Calu3 (cell line): ENCODE measurements around the gene WNT7B. TPM values are rescaled to one million over a fixed set of nuclear protein-coding genes. Genes with fewer than 3 reads are reported as not detected.

ENCODE experiments used
- BruUV-seq: library from RNA; stranded (reverse); fragments of 400-500 nt; replicated peaks from 2 replicates; lab custom pipeline; 2021; lab: Mats Ljungman, UMichigan
- CTCF ChIA-PET: fragments of 300-600 bp; sonication (Branson Sonifier 250); formaldehyde crosslinking; loops from one replicate; lab custom pipeline; 2022; ENCODE audit warnings: antibody characterized with exemption; lab: Charles Lee
- DNase-seq: peaks from one replicate; pipeline ENCODE4 v3.0.0; 2022
- H3K27ac Mint-ChIP-seq: one replicate; pipeline ENCODE4 v1.8.0; 2022; ENCODE audit warnings: mixed read lengths; ENCODE audit not compliant: unreplicated experiment
- H3K27me3 Mint-ChIP-seq: one replicate; pipeline ENCODE4 v1.8.0; 2022; ENCODE audit warnings: mixed read lengths; ENCODE audit not compliant: unreplicated experiment
- H3K36me3 Mint-ChIP-seq: one replicate; pipeline ENCODE4 v1.8.0; 2022; ENCODE audit warnings: mild to moderate bottlenecking, moderate library complexity, mixed read lengths; ENCODE audit not compliant: insufficient read depth, unreplicated experiment
- H3K4me1 Mint-ChIP-seq: one replicate; pipeline ENCODE4 v1.8.0; 2022; ENCODE audit warnings: mild to moderate bottlenecking, low read depth, mixed read lengths; ENCODE audit not compliant: unreplicated experiment
- H3K4me3 Mint-ChIP-seq: one replicate; pipeline ENCODE4 v1.8.0; 2022; ENCODE audit warnings: mild to moderate bottlenecking, low read depth, moderate library complexity, mixed read lengths; ENCODE audit not compliant: unreplicated experiment
- H3K9me3 Mint-ChIP-seq: one replicate; pipeline ENCODE4 v1.8.0; 2022; ENCODE audit warnings: low read depth, mixed read lengths; ENCODE audit not compliant: unreplicated experiment
- CTCF ChIP-seq: fragments of 200-600 bp; IDR thresholded peaks from one replicate; pipeline ENCODE4 v1.8.0; 2022; ENCODE audit warnings: antibody characterized with exemption; ENCODE audit not compliant: unreplicated experiment
- intact Hi-C: fragments of 100-400 bp; cut with micrococcal nuclease; formaldehyde crosslinking; loops from one replicate; pipeline ENCODE4 v1.10.0; 2022; ENCODE audit not compliant: unreplicated experiment
- total RNA-seq: library from RNA; stranded (reverse); gene quantifications from 2 replicates; pipeline ENCODE4 v1.2.3, GENCODE V29; 2022

Gene WNT7B
- total RNA-seq, 1 experiment from 2014 or later = 100.0 TPM

GRCh38 chr22:45879552-45879949 lies 97.4 kb downstream of the WNT7B start:
- CTCF ChIA-PET = no interaction called here
- H3K36me3 Mint-ChIP-seq = peaks cover 4% of the 10 kb centered on the region
- no peaks in the 10 kb centered on the region for H3K4me1 Mint-ChIP-seq
- BruUV-seq = no TSS peak
- intact Hi-C loops = no loop called here
- no peak overlapping the region for H3K27ac Mint-ChIP-seq
- peaks cover 22% of the 10 kb centered on the region for H3K27me3 Mint-ChIP-seq
- H3K4me3 Mint-ChIP-seq = no peak overlapping the region
- H3K9me3 Mint-ChIP-seq = no peaks in the 10 kb centered on the region
- TF ChIP-seq CTCF = no peak
- no peak for DNase-seq

GRCh38 chr22:45878901-45879551 lies 97.9 kb downstream of the WNT7B start:
- Mint-ChIP-seq H3K9me3 (no peaks in the 10 kb centered on the region), H3K4me1 (no peaks in the 10 kb centered on the region), H3K36me3 (peaks cover 4% of the 10 kb centered on the region), H3K27me3 (peaks cover 22% of the 10 kb centered on the region), H3K4me3 (no peak overlapping the region), H3K27ac (no peak overlapping the region)
- TF ChIP-seq CTCF = no peak
- intact Hi-C loops = no loop called here
- no TSS peak for BruUV-seq
- no peak for DNase-seq
- CTCF ChIA-PET = no interaction called here

- Mint-ChIP-seq H3K4me1 (no peaks in the 10 kb centered on the region), H3K4me3 (no peak overlapping the region), H3K36me3 (no peaks in the 10 kb centered on the region), H3K9me3 (no peaks in the 10 kb centered on the region), H3K27me3 (peaks cover 22% of the 10 kb centered on the region), H3K27ac (no peak overlapping the region)
- CTCF ChIA-PET = no interaction called here
- intact Hi-C loops = no loop called here
- DNase-seq = no peak
- BruUV-seq = no TSS peak
- TF ChIP-seq CTCF = no peak
Measured at GRCh38 chr22:45878051-45878781, 98.7 kb downstream of the WNT7B start.

GRCh38 chr22:45877651-45878050 lies 99.3 kb downstream of the WNT7B start:
- BruUV-seq = no TSS peak
- intact Hi-C loops = no loop called here
- Mint-ChIP-seq H3K27ac (no peak overlapping the region), H3K36me3 (no peaks in the 10 kb centered on the region), H3K27me3 (peaks cover 22% of the 10 kb centered on the region), H3K4me3 (no peak overlapping the region), H3K4me1 (no peaks in the 10 kb centered on the region), H3K9me3 (peaks cover 3% of the 10 kb centered on the region)
- no peak for TF ChIP-seq CTCF
- no peak for DNase-seq
- CTCF ChIA-PET = interaction anchor here (0.6 kb wide), 1 partner anchor 48 kb away, joined by 3 read pairs; no protein-coding TSS in a partner anchor
